ENCODE data around the gene VIT.

Gene VIT

GRCh38 chr2:36708041-36708741 lies 11.7 kb downstream of the VIT start:
- H3K4me3 Mint-ChIP-seq = no peak overlapping the region
- H3K9me3 Mint-ChIP-seq = peaks cover 8% of the 10 kb centered on the region
- peaks cover 3% of the 10 kb centered on the region for H3K36me3 Mint-ChIP-seq
- no peak overlapping the region for H3K27ac Mint-ChIP-seq
- DNase-seq (ENCODE audit: low spot score in 2 of 2) (no peak), ATAC-seq (ENCODE audit: low read depth) (no peak)
- no peaks in the 10 kb centered on the region for H3K4me1 Mint-ChIP-seq
- H3K27me3 Mint-ChIP-seq = peaks cover 12% of the 10 kb centered on the region

DNA sequence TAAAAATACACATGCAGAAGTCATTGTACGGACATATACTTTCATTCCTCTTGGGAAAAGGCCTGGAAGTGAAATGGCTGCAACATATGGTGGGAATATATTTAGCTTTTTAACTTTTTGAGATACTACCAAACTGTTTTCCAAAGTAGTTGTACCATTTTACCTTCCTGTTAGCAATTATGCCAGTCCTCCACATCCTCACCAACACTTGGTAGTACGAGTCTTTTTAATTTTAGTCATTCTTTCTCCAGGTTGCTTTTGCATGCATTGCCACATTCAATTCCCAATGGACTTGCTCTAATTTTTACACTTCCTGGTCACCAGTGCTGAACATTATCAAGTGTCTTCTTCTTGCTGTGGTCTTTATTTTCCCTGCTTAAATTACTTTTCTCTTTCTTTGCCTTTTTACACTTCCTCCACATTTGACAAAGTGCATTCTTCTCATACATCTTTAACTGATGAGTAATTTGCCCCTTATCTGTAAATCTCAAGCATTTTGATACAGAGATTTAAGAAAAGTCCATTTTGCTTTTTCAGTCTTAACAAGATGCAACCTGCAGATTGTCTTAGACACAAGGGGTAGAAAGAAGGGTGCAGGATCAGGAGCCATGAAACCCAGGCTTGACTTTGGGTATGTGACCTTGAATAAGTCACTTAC lies 14.5 kb downstream of the VIT start:
- no peak overlapping the region for H3K27ac Mint-ChIP-seq
- peaks cover 3% of the 10 kb centered on the region for H3K36me3 Mint-ChIP-seq
- DNase-seq (ENCODE audit: low spot score in 2 of 2) (no peak), ATAC-seq (ENCODE audit: low read depth) (no peak)
- no peaks in the 10 kb centered on the region for H3K4me1 Mint-ChIP-seq
- H3K4me3 Mint-ChIP-seq = no peak overlapping the region
- peaks cover 8% of the 10 kb centered on the region for H3K9me3 Mint-ChIP-seq
- H3K27me3 Mint-ChIP-seq = peaks cover 15% of the 10 kb centered on the region

DNA sequence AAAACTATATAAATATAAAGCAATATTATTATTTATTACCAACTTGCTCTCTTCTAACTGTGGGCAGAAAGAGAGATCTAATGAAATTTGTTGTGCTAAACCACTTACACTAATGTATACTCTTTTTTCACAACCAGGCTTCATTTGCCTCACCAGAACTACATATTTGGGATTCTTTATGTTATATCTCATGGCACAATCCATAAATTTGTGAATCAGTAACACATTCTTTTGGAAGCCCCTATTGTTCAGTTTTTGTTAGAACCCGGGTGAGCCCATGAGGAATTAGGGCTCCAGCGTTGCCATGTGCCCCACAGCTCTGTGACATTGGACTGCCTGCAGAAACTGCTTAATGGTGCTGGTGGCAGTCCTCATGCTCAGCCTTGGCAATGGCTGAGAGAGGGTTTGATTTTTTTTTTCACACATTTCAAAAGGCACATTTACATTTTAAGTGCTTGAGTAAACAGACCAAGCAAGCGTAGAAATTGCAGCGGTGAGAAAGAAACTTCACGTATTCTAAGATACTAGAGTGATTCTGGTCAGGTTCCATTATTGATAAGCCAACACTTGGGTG lies 15.3 kb downstream of the VIT start:
- Mint-ChIP-seq H3K4me1 (no peaks in the 10 kb centered on the region), H3K27ac (no peak overlapping the region), H3K36me3 (peaks cover 3% of the 10 kb centered on the region), H3K4me3 (no peak overlapping the region), H3K27me3 (peaks cover 15% of the 10 kb centered on the region), H3K9me3 (peaks cover 8% of the 10 kb centered on the region)
- no peak for DNase-seq (ENCODE audit: low spot score in 2 of 2)
- ATAC-seq (ENCODE audit: low read depth) = no peak

- Mint-ChIP-seq H3K27ac (no peak overlapping the region), H3K4me1 (no peaks in the 10 kb centered on the region), H3K36me3 (peaks cover 3% of the 10 kb centered on the region), H3K27me3 (peaks cover 14% of the 10 kb centered on the region), H3K4me3 (no peak overlapping the region), H3K9me3 (peaks cover 8% of the 10 kb centered on the region)
- ATAC-seq (ENCODE audit: low read depth) (no peak), DNase-seq (ENCODE audit: low spot score in 2 of 2) (no peak)
These were observed 16.8 kb downstream of the VIT start for GRCh38 chr2:36713310-36713709.

DNA sequence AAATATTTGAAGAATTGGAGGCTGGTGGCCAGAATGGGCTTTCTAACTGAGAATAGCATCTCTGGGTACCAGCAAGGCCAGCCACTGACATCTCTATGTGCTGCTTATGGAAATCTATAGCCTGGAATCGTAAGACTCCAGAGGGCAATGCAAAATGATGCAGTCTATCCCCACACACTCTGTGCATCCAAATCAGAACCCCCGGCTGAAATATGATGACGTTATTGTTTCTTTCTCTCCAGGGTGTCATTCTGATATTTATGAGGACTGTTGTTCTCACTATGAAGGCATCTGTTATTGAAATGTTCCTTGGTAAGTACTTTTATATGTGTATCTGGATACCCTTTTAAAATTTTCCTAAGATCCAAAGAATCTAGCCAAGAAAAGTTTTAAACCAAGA lies 19.6 kb downstream of the VIT start:
- Mint-ChIP-seq H3K27ac (no peak overlapping the region), H3K36me3 (peaks cover 1% of the 10 kb centered on the region), H3K4me1 (no peaks in the 10 kb centered on the region), H3K9me3 (peaks cover 3% of the 10 kb centered on the region), H3K4me3 (no peak overlapping the region), H3K27me3 (peaks cover 8% of the 10 kb centered on the region)
- ATAC-seq (ENCODE audit: low read depth) (no peak), DNase-seq (ENCODE audit: low spot score in 2 of 2) (no peak)

DNA sequence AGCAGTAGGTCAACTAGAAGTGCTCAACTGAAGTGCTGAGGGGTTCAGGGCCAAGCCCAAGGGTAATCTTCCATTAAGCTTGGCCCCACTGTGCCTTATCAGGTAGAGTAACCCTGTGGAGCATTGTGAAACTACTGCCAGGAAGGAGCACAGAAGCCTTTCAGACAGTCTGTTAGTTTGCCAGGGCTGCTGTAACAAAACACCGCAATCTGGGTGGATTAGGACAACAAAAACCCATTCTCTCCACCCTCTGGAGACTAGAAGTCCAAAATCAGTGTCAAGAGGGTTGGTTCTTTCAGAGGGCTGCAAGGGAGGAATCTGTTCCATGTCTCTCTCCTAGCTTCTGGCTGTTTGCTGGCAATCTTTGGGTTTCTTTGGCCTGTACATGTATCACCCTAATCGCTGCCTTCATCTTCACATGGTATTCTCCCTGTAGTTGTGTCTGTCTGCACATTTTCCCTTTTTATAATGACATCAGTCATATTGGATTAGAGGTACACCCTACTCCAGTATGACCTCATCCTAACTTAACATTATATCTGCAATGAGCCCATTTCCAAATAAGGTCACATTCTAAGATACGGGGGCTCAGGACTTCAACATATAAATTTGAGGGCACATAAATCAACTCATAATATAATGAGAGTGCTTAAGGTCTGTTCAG lies 21.2 kb downstream of the VIT start:
- no peaks in the 10 kb centered on the region for H3K36me3 Mint-ChIP-seq
- no peak overlapping the region for H3K4me3 Mint-ChIP-seq
- peaks cover 2% of the 10 kb centered on the region for H3K9me3 Mint-ChIP-seq
- no peak for ATAC-seq (ENCODE audit: low read depth)
- H3K4me1 Mint-ChIP-seq = no peaks in the 10 kb centered on the region
- no peak overlapping the region for H3K27ac Mint-ChIP-seq
- no peak for DNase-seq (ENCODE audit: low spot score in 2 of 2)
- H3K27me3 Mint-ChIP-seq = peaks cover 10% of the 10 kb centered on the region

DNA sequence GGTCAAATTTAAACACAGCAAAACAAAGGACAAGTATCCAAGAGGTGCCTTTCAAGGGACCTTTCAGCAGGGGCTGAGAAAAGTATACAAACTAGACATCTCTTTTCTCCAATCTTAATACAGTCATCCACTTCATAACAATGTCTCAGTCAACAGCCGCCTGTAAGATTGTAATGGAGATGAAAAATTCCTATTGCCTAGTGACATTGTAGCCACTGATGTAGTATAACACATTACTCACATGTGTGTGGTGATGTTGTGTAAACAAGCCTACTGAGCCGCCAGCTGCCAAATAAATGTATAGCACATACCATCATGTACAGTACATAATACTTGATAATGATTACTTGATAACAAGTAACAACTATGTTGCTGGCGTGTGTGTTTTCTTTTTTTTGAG lies 31.0 kb downstream of the VIT start:
- Mint-ChIP-seq H3K9me3 (no peaks in the 10 kb centered on the region), H3K36me3 (no peaks in the 10 kb centered on the region), H3K4me3 (no peak overlapping the region), H3K27me3 (peaks cover 10% of the 10 kb centered on the region), H3K4me1 (no peaks in the 10 kb centered on the region), H3K27ac (no peak overlapping the region)
- DNase-seq (ENCODE audit: low spot score in 2 of 2) = no peak
- no peak for ATAC-seq (ENCODE audit: low read depth)

DNA sequence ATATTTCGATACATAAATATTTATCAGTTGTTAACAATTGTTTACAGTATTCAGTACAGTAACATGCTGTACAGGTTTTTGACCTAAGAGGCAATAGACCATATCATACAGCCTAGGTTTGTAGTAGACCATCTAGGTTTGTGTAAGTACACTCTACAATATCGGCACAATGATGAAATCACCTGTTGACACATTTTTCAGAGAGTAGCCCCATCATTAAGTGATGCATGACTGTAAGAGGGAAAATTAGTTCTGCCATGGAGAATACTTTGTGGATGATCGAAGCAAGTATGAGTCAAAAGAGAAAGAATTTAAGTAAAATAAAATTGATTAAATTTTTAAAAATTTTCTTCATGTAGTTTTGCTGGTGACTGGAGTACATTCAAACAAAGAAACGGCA lies 32.6 kb downstream of the VIT start:
- ATAC-seq (ENCODE audit: low read depth) (no peak), DNase-seq (ENCODE audit: low spot score in 2 of 2) (no peak)
- H3K27me3 Mint-ChIP-seq = peaks cover 14% of the 10 kb centered on the region
- H3K27ac Mint-ChIP-seq = no peak overlapping the region
- no peaks in the 10 kb centered on the region for H3K9me3 Mint-ChIP-seq
- H3K4me3 Mint-ChIP-seq = no peak overlapping the region
- no peaks in the 10 kb centered on the region for H3K36me3 Mint-ChIP-seq
- no peaks in the 10 kb centered on the region for H3K4me1 Mint-ChIP-seq

DNA sequence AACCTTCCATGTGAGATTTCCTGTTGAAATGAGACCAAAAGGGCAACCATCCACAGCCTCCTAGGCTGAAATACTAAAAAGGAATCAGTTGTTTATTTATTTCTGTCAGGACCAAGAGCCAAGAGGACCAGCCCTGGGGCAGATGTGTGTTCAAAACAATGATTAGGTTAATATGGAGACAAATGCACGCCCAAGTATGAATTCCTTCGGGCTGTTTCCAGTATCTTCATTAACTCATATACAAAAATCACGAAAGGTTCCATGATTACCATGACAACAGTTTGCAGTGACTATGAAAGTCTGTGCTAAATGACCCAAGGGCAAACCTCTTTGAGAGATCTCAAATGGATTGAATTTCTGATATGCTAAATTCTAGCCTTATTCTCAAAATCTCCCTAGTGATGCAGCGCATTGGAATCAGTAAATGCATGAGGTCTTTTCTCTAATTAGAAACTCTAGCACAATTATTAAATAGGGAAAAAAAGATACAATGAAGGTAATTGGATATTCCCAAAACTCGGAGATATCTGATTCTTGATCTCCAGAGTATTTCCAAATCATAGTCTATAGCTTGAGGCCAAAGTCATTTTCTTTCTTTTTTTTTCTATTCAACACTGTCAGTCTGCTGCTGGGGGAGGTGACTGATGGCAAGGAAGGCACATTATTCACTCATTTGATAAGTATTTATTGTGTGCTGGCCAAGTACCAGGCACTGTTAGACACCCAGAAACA lies 35.6 kb downstream of the VIT start:
- ATAC-seq (ENCODE audit: low read depth) = no peak
- no peak for DNase-seq (ENCODE audit: low spot score in 2 of 2)

DNA sequence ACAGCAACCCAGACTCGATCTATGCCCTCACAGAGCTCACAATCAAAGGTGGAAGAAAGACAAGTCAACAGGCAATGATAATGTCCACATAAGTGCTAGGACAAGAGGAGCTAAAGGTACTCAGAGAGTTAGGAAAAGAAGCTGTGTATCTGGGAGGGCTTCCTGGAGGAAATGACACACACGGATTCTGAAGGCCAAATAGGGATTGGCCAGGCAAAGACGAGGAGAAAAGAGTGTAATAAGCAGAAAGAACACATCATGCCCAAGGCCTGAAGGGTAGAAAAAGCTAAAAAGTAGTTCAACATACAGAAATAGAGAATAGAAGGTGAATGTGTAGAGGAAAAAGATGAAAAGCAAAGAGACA lies 36.1 kb downstream of the VIT start:
- Mint-ChIP-seq H3K36me3 (no peaks in the 10 kb centered on the region), H3K9me3 (no peaks in the 10 kb centered on the region), H3K27me3 (peaks cover 11% of the 10 kb centered on the region), H3K4me3 (no peak overlapping the region), H3K4me1 (no peaks in the 10 kb centered on the region), H3K27ac (no peak overlapping the region)
- DNase-seq (ENCODE audit: low spot score in 2 of 2) = no peak
- ATAC-seq (ENCODE audit: low read depth) = no peak

More for the DNA sequence above, 35.6 kb downstream of the VIT start:
- Mint-ChIP-seq H3K36me3 (no peaks in the 10 kb centered on the region), H3K27me3 (peaks cover 13% of the 10 kb centered on the region), H3K4me3 (no peak overlapping the region), H3K4me1 (no peaks in the 10 kb centered on the region), H3K9me3 (no peaks in the 10 kb centered on the region), H3K27ac (no peak overlapping the region)

- no peak for ATAC-seq (ENCODE audit: low read depth)
- H3K4me1 Mint-ChIP-seq = no peaks in the 10 kb centered on the region
- H3K36me3 Mint-ChIP-seq = no peaks in the 10 kb centered on the region
- no peaks in the 10 kb centered on the region for H3K9me3 Mint-ChIP-seq
- peaks cover 11% of the 10 kb centered on the region for H3K27me3 Mint-ChIP-seq
- no peak overlapping the region for H3K27ac Mint-ChIP-seq
- no peak for DNase-seq (ENCODE audit: low spot score in 2 of 2)
- no peak overlapping the region for H3K4me3 Mint-ChIP-seq
These were observed 36.7 kb downstream of the VIT start for GRCh38 chr2:36733215-36733614.

GRCh38 chr2:36734304-36734703 lies 37.8 kb downstream of the VIT start:
- no peaks in the 10 kb centered on the region for H3K9me3 Mint-ChIP-seq
- ATAC-seq (ENCODE audit: low read depth) (no peak), DNase-seq (ENCODE audit: low spot score in 2 of 2) (no peak)
- peaks cover 11% of the 10 kb centered on the region for H3K27me3 Mint-ChIP-seq
- no peak overlapping the region for H3K4me3 Mint-ChIP-seq
- H3K27ac Mint-ChIP-seq = no peak overlapping the region
- H3K36me3 Mint-ChIP-seq = no peaks in the 10 kb centered on the region
- H3K4me1 Mint-ChIP-seq = no peaks in the 10 kb centered on the region

- Mint-ChIP-seq H3K36me3 (no peaks in the 10 kb centered on the region), H3K27ac (no peak overlapping the region), H3K27me3 (peaks cover 14% of the 10 kb centered on the region), H3K9me3 (no peaks in the 10 kb centered on the region), H3K4me1 (peaks cover 3% of the 10 kb centered on the region), H3K4me3 (no peak overlapping the region)
- no peak for ATAC-seq (ENCODE audit: low read depth)
- DNase-seq (ENCODE audit: low spot score in 2 of 2) = no peak
These were observed 40.7 kb downstream of the VIT start for GRCh38 chr2:36737131-36737750.

All from memory B cell (primary cell).